Caki2 (cell line): ENCODE data around the gene RMND5B. TPM values are rescaled to one million over a fixed set of nuclear protein-coding genes. Genes with fewer than 3 reads are reported as not detected.

ENCODE experiments used
- DNase-seq: peaks from one replicate; pipeline ENCODE4 v3.0.0-alpha.2; 2015; ENCODE audit warnings: low read depth
- in situ Hi-C: cut with HindIII; loops from 2 replicates; pipeline ENCODE4 v1.10.0; 2016; ENCODE audit warnings: low sequenced_read_pairs, low pct_unique_long_range_greater_than_20kb, mixed read lengths
- total RNA-seq: library from RNA; depleted of rRNA; stranded (reverse); fragments of >200 nt; shearing (Covaris generic); gene quantifications from 2 replicates; pipeline ENCODE4 v1.2.3, GENCODE V29; 2014; ENCODE audit warnings: low replicate concordance

The RMND5B gene
- total RNA-seq, 1 experiment from 2014 or later: 63.2 TPM

DNA sequence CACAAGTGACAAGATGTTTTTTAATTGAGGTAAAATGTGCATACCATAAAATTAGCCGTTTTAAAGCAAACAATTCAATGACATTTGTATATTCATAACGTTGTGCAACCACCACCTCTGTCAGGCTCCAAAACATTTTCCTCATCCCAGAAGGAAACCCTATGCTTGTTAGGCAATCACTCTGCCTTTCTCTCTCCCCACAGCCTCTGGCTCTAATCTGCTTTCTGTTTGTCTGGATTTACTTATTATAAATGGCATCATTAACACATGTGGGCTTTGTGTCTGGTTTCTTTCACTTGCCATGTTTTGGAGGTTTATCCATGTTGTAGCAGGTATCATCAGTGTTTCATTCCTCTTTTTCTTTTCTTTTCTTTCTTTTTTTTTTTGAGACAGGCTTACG, 18.9 kb upstream of the RMND5B start:
- in situ Hi-C loops: no loop called here
- DNase-seq: no peak

DNA sequence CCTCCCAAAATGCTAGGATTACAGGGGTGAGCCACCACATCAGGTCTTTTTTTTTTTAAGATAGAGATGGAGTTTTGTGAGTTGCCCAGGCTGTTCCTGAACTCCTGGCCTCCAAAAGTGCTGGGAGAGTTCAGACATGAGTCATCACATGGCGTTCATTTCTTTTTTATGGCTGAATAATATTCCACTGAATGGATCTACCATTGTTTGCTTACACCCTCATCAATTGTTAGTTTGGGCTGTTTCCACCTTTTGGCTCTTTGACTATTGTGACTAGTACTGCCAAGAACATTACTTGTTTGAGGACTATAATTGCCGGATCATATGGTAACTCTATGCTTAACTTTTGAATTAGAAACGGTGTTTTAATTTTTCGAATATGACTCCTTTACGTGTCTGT, 18.3 kb upstream of the RMND5B start:
- in situ Hi-C loops: no loop called here
- DNase-seq: no peak

DNA sequence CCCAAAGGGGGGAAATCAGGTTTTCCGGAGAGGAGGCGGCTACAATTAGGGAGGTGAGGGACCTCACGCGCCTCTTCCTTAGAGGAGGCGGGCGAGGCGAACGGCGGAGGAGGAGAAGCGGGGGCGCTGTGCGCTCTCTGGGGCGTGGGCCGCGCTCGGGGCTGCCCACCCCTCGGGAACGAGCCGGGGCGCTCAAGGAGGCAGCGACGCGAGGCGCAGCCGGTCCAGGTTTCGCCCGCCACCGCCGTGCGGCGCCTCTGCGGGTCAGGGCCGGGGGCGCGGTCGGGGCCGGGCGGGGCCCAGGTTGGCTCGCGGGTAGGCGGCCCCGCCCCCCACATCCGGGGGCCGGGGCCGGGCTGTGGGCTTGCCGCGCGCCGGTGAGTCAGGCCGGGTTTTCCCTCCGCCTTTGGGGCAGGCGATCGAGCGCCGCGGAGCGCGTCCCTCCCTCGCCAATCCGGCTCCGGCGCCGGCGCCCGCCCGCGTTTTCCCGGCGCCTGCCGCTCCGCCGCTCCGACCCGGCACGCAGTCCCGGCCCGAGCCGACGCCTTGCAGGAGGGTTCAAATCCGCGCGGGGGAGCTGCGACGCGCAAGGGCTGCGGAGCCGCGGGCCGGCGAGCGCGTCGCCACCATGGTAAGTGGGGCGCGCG, 17.6 kb upstream of the RMND5B start, which contains the start of gene N4BP3:
TSS of gene N4BP3 (plus strand) at position 392 of the 647 bp plus-strand sequence. CDS start 6,052 bp downstream, outside the sequence.
- peak; percentile 88 for DNase-seq
- in situ Hi-C loops: no loop called here

DNA sequence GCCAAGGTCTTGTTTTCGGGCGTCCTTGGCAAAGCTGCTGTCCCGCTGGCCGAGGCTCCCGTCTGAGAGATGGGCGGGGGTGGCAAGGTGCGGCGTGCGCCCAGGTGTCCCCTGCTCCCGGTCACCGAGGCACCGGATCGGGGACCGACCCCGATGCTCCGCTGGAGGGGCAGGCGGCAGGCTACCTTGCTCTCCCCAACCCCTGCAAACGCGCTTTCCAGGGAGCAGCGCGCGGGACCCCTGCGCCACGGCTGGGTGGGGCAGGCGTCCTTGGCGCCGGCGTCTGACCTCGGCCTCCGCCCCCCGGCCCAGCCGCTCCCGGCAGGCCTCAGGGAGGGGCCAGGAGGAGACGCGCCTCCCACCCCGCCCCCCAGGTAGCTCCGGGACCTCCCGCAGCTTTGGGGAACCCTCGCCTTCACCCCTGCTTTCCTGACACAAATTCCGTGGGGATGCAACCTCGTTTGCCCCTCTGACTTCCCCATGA, 16.9 kb upstream of the RMND5B start:
- DNase-seq: peak; percentile 14
- in situ Hi-C loops: no loop called here

DNA sequence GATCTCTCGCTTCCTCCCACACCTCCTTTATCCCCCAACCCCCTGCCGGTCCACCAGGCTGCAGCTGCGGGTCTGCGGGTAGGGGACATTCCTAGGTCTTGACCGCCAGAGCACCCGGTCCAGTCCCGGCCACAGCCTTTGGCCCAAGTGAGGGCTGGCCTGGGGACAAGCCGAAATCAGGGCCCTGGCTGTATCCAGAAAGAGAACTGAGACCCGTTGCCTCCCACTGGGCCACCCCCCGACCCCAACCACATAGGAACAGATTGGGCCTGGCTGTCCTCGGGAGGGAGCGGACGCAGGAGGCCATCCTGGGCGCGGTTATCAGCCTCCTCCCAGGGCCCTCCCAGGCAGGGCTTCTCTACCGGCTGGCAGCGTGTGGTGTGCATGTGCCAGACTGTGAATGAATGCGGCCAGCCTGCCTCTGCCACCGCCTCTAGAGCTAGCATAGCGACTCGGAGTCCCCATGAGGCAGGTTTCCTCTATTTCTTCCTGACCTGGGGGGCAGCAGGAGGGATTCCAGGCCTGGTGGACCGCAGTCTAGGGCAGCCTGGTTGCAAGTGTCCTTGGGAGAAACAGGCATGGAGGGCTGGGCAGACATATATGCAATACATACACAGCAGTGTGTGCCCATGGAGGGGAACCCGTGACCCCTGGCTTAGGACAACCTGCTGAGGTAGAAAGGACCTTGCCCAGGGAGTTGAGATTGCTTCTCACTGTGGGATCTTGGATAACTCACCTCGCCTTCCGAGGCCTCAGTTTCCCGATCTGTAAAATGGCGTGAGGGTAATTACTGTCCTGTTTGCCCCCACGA, 16.3 kb upstream of the RMND5B start:
- in situ Hi-C loops: no loop called here
- peak; percentile 10 for DNase-seq

DNA sequence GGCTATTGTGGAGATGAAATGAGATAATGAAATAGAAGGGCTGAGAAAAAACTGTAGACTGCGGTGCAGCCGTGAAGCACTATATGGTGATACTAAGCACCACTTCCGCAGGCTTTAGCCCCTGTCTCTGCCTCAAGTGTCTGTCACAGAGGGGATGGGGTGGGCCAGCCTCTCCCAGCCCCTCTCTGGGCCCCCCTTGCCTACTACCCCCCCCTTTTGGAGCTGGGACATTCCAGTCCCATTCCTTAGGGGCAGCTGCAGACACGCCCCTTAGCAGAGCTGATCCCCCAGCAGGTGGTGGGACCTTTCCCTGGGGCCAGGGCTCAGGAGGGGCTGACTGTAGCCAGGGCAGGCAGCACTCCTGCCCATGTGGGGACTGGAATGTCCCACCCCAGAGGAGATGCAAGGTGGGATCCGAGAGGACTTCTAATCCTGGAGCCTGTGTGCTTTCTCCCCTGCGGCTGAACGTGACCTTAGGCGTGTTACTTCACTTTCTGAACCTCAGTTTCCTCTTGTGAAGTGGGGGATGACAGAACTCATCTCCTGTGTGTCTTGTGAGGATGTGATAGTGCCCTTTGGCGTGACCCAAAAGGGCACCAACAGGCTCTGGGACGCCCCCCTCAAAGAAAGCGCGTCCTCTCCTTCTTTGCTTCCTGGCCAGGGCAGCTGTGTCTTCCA, 15.5 kb upstream of the RMND5B start:
- in situ Hi-C loops: no loop called here
- no peak for DNase-seq

DNA sequence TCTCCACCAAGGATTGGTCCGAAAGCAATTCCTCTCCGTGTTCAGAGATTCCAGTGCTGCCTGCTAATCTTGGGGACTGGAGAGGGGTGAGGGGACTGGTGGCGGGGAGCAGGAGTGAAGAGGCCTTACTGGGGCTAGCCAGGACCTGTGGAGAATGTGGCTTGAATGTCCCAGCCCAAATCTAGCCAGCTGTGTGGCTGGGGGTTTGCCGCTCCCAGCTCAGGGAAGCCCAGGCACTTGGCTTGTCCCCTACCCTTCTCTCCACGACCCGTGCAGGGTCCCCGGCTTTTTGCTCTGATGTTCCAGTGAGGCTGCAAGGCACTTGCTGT, 15.0 kb upstream of the RMND5B start:
- no peak for DNase-seq
- in situ Hi-C loops: no loop called here

DNA sequence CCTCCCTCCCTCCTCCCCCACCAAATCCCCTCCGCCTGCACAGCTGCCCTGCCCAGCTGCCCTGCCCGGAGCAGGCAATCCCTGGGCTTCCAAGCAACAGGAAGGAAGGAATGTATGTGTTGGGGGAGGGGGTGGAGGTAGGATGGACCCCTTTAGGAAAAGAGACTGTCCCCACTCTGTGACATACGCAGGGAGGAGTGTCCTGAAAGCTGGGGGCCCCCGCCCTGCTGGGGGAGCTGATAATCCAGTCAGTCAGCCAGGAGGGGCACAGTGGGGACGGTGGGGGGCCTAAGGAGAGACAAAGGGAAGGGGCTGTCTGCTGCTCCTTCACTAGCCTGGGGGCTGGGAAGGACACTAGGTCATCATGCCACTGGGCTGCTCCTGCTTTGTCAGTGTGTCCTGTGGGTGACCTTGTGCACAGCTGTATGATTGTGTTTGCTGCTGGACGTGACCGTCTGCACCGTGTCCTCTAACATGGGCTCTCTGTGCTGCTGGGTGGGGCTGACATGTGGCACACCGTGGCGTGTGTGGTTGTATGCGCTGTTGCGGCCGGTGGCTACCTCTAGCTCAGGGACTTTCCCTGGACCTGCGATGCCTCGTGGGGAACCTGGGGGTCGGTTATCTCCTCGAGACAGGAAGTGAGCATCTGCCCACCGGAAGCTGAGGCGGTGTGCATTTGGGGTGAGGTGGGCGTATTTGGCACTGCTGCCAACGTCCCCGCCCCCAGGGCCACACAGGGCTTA, 14.5 kb upstream of the RMND5B start:
- no peak for DNase-seq
- in situ Hi-C loops: no loop called here

DNA sequence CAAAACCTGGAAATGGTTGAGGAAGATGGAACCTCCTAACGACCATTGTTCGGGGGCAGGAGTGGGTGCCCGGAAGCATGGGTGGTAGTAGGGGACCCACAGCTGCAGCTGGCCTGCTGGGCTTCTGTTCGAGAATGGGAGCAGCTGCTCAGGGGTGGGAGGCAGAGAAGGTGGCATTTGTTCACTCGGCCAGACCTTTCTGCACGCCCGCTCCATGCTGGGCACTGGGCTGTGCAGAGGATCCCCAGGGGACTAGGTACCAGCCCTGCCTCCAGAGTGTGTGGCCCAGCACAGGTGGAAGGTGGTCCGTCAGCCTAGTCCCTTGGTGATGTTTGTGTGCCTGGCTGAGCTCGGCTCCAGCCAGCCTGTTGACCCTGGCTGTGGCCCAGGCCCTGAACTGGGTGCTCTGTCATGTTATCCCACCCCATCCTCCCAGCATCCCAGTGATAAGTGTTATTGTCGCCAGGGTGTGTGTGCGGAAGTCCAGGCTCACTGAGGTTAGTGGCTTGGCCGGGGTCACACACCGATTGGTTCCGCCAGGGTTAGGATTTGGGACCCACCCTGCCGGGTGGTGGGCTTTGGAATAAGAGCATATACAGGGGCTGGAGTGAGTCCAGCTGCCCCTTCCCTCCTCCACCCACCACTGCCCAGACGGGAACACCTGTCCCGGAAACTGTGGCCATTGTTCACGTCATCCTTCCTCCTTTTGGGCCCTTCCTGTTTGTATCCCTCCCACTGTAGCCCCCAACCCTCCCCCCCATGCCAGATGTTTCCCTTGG, 12.7 kb upstream of the RMND5B start:
- no peak for DNase-seq
- in situ Hi-C loops: no loop called here

DNA sequence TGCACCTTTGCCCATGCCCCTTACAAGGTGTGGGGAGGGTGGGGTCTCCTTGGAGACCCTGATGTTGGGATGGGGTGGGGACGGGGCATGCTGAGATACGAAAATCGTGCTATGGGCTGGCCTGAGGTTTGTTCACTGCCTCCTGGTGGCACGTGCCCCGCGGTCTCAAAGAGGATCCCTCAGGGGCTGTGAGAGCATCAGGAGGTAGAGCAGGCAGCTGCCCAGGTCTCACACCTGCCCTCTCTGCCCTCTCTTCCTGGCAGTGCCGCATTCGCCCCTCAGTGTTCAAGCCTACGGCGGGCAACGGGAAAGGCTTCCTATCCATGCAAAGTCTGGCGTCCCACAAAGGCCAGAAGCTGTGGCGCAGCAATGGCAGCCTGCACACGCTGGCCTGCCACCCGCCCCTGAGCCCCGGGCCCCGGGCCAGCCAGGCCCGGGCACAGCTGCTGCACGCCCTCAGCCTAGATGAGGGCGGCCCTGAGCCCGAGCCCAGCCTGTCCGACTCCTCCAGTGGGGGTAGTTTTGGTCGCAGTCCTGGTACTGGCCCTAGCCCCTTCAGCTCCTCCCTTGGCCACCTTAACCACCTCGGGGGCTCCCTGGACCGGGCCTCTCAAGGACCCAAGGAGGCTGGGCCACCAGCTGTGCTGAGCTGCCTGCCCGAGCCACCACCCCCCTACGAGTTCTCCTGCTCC, 10.8 kb upstream of the RMND5B start:
- in situ Hi-C loops: no loop called here
- no peak for DNase-seq

DNA sequence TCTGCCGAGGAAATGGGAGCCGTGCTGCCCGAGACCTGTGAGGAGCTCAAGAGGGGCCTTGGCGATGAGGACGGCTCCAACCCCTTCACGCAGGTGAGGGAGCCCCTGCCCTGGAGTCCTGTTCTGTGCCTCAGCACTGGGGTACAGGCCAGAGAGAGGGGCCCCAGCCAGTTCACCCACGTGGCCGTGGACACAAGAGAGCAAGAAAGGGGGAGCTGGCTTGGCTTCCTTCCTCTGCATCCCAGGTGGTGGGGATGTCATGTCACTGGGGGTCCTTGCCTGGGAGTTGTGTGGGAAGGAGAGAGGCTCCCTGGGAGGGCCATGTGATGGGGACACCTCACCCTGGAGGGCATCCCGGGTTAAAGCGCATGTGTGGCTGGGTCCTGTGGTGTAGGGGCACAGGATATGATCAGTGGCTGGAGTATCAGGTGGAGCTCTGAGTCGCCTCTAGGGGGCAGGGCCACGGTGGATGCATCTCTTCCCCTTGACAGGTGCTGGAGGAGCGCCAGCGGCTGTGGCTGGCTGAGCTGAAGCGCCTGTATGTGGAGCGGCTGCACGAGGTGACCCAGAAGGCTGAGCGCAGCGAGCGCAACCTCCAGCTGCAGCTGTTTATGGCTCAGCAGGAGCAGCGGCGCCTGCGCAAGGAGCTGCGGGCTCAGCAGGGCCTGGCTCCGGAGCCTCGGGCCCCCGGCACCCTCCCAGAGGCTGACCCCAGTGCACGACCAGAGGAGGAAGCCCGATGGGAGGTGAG, 10.0 kb upstream of the RMND5B start:
- in situ Hi-C loops: no loop called here
- peak; percentile 53 for DNase-seq

DNA sequence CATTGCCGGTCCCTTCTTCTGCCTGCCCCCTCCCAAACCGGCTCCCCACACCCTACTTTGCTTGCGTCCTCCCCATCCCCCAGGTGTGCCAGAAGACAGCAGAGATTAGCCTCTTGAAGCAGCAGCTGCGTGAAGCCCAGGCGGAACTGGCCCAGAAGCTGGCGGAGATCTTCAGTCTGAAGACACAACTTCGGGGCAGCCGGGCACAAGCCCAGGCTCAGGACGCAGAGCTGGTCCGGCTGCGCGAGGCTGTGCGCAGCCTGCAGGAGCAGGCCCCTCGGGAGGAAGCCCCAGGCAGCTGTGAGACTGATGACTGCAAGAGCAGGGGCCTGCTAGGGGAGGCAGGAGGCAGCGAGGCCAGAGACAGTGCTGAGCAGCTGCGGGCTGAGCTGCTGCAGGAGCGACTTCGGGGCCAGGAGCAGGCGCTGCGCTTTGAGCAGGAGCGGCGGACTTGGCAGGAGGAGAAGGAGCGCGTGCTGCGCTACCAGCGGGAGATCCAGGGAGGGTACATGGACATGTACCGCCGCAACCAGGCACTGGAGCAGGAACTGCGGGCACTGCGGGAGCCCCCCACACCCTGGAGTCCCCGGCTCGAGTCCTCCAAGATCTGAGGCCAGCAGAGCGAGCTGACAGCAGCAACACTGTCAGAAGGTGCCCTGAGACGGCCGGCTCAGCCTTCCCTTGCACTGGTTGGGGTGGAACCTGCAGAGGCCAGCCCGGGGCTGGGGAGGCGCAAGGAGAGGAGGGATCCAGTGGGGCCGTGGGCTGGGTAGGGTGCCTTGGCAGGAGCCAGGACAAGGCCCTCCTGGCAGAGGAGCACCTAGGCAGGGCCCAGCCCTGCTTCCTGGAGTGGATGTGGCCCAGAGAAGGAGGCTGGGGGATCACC, 9.2 kb upstream of the RMND5B start:
- in situ Hi-C loops: no loop called here
- no peak for DNase-seq

DNA sequence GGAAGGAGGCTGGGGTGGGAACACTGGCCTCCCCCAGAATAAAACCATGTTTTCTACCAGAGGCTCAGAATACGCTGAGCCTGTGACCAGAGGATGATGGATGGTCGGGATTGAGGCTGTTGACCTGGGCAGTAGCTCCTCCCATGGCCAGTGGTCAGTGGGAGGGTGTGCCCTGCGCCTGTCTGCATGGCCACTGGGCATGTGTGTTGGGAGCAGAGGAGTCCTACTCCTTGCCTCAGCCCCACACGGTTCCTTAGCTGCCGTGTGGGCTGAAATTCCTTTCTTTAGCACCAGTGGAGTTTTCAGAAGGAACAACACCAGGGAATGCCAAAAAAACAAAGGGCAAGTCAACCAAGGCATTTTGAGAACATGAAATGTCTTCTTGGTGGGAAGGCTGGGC, 8.5 kb upstream of the RMND5B start:
- in situ Hi-C loops: no loop called here
- DNase-seq: no peak

DNA sequence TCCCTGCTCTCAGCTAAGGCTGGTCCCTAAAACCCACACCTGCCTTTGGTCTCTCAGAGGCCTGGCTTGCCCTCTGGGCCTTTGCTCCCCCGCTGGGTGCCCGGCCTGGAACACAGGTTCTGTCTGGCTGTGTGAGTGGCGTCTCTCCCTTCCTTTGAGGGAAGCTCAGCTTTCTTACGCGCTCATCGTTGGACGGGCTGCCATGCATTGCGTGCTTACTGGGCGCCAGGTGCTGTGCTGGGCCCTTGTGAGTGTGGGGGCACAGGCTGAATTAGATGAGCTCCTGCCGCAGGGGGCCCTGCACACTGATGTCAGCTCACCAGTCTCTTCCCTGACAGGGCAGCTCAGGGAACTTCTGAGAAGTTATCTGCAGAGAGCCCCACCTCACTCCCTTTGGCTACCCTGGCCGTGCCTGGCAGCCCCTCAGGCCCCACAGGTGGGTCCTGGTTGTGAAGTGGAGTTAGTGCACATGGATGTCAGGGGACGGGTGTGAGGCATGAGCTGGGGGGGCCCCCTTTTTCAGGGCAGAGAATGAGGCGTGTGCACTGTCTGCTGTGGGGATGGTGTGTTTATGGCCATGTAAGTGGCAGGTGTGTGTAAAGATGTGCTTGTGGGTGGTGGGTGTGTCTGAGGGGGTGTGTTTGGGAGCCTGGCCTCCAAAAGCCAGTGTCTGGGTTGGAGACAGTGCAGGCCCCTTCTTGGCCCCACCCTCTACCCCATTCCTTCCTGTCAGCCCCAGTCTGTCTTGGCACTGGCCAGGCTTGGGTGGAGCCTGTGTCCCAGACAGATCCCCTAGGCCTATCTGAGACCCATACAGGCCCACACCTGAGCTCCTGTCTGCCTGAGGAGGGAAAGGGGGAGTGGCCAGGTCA, 7.5 kb upstream of the RMND5B start:
- DNase-seq: no peak
- in situ Hi-C loops: no loop called here
